ENCODE measurements around the gene STK35. TPM values are rescaled to one million over a fixed set of nuclear protein-coding genes. Genes with fewer than 3 reads are reported as not detected.

STK35 gene
- polyA plus RNA-seq, 3 donors, result 17.5 to 19.8 (median 19.3) TPM

DNA sequence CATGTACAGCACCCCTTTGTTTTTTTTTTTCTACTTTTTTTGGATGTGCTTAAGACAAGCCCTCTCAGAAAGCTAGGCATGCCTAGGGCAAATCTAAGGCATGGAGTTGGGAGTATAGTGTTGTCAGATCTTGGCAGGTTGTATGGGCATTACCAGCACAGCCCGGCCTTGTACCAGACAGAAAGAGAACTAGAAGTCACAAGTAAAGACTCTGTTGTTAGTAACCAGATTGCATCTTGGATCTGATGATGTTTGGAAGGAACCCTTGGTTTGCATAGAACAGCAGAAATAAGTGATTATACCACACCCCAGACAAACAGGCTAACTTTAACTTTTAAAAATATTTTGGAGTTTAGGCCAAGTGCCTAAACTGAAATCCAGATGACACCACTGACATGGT, 25.6 kb downstream of the STK35 start:
- DNase-seq (ENCODE audit: extremely low read depth in 1 of 11, low read depth in 9 of 11, low spot score in 4 of 11), result no peak

DNA sequence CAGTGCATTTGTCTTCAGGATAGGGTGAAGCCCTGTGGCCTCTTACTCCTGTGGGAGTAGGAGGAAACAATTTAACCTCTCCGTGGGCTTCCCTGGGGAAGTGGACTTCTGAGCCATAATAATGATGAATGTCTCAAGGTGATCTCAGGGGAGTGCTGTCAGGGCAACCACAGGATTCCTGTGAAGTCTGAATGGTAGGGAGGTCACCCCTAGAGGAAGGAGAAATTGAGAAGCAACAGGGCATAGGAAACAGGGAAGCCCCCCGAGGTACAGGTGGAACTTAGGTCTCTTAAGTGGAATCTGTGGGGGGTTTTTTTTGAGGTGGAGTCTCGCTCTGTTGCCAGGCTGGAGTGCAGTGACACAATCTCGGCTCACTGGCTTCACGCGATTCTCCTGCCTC, 26.9 kb downstream of the STK35 start:
- no peak for DNase-seq (ENCODE audit: extremely low read depth in 1 of 11, low read depth in 9 of 11, low spot score in 4 of 11)

DNA sequence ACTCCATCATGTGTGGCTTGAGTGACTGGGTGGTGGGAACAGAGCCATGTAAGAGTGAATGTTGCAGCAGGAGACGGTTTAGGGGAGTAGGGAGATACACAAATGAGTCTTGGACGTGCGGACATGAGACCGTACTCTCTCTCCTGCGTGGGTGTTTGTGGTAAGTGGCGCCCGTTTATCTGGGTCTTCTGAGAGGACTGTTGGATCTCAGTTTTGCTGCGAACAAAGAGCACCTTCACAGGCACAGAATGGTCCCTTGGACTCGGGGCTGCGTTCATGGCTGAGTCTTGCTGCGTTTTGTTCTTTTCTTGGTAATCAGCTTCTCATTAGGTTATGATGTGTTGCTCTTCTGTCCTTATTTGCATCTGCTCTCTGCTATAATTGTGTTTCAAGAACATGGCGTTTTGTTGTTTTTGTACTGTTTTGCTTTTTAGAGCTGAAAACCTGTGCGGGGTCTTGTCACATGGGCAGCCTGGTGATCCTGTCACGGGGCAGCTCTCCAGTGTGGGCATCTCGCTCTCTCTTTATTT, 28.5 kb downstream of the STK35 start:
- no peak for DNase-seq (ENCODE audit: extremely low read depth in 1 of 11, low read depth in 9 of 11, low spot score in 4 of 11)

DNA sequence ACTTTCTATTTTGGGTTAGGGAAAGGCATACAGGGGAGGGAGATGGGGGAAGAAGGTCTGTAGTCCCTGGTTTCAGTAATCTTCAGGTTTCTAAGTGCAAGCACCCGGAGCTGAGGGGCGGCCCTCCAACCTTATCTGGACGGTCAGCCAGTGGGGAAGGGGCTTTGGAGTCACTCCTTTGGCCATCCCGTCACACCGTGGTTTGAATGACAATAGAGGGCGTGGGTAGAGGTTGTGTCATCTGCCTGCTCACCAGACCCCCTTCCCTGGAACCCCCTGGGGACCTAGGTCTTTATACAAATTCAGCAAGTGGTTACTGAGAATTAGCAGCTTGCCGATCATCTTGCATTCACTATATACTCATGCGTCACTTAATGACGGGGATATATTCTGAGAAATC, 29.1 kb downstream of the STK35 start:
- no peak for DNase-seq (ENCODE audit: extremely low read depth in 1 of 11, low read depth in 9 of 11, low spot score in 4 of 11)

DNA sequence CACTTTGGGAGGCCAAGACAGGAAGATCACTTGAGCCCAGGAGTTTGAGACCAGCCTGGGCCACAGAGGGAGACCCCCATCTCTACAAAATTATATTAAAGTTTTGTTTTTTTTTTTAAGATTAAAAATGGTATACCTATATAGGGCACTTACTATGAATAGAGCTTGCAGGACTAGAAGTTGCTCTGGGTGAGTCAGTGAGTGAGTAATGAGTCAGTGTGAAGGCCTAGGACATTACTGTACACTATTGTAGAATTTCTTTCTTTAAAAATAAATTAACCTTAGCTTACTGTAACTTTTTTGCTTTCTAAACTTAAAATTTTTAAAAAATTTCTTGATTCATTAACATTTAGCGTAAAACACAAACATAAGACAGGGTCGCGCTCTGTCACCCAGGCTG, 29.7 kb downstream of the STK35 start:
- no peak for DNase-seq (ENCODE audit: extremely low read depth in 1 of 11, low read depth in 9 of 11, low spot score in 4 of 11)

DNA sequence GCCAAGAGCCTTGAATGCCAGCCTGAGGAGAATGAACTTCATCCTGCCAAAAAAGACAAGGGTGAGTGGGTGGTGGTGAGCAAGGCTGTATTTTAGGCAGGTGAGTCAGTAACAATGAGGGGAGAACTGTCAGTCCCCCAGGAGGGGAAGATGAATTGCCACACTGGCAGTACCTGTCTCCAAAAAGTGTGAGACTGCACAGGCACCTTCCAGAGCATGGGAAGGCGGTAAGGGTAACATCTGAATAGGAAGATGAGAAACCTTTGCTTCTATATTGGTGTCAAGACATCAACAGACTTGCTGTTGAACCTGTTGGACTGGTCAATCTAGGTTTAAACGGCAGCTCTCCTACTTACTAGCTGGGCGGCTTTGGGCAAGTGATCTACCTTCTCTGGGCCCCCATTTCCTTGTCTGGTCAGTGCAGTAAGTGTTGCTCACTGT, 30.9 kb downstream of the STK35 start:
- DNase-seq (ENCODE audit: extremely low read depth in 1 of 11, low read depth in 9 of 11, low spot score in 4 of 11), result no peak

DNA sequence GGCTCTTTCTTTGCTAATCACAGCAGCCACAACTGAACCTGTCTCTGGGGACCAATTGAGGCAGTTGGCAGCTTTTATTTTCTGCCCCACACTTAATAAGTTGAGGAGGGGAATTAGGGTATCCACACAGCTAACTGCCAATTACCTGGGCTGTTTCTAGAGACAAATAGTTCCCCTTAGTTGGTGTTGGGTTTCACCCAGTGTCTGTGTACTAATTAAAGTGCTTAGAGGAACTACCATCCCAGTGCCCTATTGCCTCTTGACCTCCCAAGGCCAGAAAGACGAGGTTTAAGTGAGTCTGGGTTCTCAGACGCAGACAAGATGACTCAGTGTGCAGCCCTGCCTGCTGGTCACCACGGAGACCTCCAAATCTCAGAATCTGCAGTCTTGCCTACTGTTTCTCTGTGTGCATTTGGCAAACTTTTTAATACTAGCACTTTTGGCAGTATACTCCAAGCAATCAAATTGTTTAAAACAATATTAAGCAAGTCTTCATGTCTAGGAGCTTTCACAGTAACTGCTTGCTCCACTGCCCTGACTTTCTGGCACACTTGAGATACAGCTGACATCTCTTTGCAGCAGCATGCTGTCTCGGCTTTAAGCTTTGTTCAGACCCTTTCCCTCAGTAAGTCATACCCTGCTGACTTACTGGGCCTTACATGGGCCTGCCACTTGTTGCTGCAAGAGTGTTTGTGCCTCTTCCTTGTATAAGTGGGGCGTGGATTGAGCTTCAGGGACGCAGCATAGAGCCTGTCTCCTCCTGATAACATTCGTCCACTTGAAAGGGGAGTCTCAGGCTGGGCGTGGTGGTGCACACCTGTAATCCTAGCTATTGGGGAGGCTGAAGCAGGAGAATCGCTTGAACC, 31.9 kb downstream of the STK35 start:
- DNase-seq (ENCODE audit: extremely low read depth in 1 of 11, low read depth in 9 of 11, low spot score in 4 of 11), result no peak

DNA sequence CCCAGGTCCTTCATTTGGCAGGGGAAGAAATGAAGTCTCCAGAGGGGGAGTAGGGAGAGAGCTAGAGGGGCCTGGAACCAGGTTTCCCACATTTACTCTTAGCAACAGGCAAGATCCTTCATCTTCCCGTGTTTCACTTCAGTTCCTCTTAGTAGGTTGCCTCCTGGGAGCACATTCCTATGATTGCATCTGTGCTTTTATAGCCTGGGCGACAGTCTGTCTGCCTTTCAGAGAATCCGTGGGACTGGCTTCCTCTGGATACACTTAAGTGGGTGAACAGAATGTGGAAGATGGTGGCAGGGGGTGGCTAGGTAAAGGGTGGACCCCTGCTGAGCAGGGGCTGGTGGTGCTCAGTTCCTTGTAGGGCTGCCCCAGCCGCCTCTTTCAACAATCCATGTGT, 33.4 kb downstream of the STK35 start:
- DNase-seq (ENCODE audit: extremely low read depth in 1 of 11, low read depth in 9 of 11, low spot score in 4 of 11), result no peak

DNA sequence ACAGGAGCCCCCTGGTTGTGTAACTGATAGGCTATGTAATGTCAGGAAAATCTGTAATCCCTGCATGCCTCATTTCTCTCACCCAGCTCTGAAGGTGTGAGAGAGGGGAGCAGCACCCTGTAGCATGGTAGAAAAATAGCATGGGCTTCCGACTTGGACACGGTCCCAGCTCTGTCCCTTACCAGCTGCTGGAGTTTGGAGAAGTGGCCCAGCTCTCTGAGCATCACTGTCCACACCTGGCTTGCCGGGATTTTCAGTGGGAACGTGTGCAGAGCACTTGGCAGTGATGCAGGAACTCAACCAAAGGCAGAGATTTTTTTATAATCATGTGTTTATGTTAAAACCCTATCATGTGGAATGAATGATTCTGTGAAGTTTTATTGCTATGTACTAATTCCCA, 34.6 kb downstream of the STK35 start:
- no peak for DNase-seq (ENCODE audit: extremely low read depth in 1 of 11, low read depth in 9 of 11, low spot score in 4 of 11)

DNA sequence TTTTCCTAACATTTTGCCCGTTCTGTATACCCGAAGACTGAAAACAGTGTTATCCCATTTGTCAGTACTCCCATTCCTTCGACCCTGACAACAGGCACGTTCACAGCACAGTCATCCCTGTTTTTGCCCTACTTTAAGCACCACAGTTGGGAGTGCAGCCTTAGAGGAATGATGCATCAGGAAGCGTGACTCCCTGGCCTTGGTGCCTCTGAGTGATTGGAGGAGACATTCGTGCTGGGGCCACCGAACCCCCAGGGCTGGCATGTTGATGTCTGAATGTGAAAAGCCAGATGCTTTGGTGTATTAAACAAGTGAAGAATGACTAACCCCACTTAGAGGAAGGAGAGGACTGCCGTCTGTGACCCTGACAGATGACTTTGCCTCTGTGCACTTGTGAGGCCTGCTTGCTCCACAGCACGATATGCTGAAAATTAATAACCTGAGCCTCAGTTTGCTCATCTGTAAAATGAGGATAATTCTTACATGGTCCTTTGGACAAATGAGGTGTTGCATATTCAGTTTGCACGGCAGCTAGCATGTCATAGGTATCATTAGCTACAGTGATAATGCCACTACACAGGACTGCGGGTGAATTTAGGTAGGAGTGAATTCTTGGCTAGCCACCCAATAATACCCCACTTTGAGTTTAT, 36.0 kb downstream of the STK35 start:
- DNase-seq (ENCODE audit: extremely low read depth in 1 of 11, low read depth in 9 of 11, low spot score in 4 of 11), result no peak

DNA sequence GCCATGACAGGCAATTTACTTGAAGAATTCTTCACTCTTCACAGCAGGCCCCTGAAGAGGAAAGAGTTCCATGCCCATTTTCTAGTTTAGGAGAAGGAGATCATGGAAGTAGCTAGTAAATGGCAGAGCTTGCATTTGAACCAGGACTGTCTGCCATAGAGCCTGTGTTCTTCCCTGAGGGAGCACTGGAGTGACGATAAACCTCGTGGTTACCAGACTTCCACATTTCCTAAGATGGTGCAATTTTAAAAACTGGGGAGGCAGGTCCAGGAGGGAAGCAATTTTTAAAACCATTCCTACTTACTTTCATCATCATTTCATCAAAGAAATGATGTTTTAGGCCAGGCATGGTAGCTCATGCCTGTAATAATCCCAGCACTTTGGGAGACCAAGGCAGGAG, 36.8 kb downstream of the STK35 start:
- DNase-seq (ENCODE audit: extremely low read depth in 1 of 11, low read depth in 9 of 11, low spot score in 4 of 11), result no peak

DNA sequence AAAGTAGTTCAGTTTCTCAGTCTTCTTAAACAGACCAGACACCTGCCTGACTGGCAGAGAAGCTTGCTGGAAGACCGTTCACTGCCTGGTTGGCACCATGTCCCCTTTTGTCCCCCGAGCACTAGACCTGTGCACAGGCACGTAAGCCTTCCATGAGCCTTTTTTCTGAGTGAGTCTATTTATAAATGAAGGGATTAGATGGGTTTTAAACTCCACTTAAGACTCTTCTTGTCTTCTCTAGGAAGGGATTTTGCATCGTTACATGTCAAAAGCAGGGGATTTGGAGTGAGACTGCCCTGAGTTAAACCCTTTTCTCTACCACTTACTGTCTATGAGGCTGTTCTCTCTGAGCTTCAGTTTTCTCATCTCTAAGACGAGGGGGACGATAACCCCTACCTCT, 37.6 kb downstream of the STK35 start:
- no peak for DNase-seq (ENCODE audit: extremely low read depth in 1 of 11, low read depth in 9 of 11, low spot score in 4 of 11)

DNA sequence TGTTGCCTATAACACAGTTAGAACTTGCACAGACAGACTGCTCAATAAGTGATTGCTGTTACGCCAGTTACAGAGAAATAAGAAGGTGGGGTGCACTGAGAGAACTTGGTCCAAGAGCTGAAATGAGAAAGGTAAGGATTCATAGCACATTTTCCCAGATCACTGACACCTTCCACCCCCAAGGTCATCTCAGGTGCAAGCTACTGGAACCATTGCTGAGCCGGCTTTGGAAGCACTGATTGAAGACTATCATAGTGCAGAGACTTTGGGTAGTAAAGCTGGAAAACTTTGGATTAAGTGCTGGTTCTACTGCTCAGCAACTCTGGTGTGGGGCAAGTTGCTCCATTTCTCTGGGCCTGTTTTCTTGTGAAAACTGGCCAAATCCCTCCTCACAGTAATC, 38.1 kb downstream of the STK35 start:
- no peak for DNase-seq (ENCODE audit: extremely low read depth in 1 of 11, low read depth in 9 of 11, low spot score in 4 of 11)

DNA sequence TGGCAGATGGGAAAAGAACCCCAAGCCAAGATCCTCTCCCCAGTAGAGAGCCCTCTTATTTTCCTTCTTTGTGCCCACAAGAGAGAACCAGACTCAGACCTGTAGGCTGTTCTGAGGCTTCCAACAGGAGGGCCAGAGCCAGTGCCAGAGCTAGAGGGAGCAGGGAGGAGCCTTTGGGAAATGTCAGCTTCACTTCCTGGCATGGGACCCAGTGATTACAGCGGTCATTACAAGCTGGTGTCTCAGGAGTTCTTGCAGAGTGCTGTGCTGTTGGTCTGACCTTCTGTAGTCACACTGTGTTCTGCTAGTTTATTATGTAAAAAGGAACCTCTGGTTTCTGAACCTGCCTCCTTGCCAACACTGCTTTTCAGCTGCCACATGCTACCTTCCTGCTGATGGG, 38.9 kb downstream of the STK35 start:
- DNase-seq (ENCODE audit: extremely low read depth in 1 of 11, low read depth in 9 of 11, low spot score in 4 of 11), result no peak

DNA sequence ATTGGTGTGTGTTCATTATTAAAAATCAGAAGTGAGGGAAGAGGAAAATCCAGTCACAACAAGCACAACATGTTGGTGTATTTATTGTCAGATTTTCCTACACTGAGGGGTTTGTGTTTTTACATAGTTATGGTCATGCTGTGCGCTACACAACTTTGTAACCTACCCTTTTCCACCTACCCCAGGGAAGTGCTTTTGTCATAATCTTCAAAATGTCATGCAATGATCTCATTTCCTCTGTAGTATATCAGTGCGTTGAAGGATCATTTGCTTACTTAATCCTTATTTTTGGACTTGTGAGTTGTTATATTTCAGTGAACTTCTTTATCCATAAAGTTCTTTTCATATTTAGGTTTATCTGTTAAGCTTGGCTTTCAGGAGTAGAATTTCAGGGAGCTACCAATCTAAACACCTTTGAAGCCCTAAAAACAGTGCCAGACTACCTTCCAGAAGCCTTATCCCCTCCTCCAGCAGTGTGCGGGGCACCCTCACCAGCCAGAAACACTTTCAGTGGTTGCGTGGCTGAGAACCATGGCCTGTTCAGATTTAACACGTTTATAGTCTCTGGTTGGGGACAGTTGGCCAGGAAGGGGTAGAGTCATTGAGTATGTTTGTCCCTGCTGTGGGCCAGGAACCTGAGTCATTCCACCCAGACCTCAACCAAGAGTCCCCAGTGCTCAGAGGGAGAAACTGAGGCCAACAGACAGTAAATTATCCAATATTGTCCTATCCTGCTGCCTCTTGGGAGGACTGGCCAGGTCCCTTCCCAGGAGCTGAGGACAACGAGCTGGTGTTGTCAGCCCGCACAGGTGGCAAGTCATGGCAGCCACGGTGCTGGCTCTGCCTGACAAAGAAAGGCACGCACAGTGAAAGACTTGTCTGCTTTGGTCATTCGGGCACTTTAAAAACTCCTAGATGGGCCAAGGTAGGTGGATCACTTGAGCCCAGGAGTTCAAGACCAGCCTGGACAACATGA, 40.3 kb downstream of the STK35 start:
- no peak for DNase-seq (ENCODE audit: extremely low read depth in 1 of 11, low read depth in 9 of 11, low spot score in 4 of 11)

DNA sequence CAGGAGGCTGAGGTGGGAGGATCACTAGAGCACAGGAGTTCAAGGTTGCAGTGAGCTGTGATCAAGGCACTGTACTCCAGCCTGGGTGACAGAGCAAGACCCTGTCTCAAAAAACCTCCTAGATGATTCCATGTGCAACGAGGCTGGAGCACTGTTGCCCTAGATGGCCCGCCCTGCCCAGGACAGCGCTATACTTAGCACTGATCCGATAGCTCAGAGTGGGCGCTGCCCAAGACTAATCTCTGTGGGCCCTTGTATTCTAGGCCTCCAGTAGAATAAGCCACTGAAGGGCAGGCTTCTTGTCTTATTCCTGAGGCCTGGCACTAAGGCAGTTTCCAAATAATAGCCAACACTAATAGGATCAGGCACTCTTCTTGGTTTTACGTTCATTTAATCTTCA, 41.0 kb downstream of the STK35 start:
- DNase-seq (ENCODE audit: extremely low read depth in 1 of 11, low read depth in 9 of 11, low spot score in 4 of 11), result no peak

DNA sequence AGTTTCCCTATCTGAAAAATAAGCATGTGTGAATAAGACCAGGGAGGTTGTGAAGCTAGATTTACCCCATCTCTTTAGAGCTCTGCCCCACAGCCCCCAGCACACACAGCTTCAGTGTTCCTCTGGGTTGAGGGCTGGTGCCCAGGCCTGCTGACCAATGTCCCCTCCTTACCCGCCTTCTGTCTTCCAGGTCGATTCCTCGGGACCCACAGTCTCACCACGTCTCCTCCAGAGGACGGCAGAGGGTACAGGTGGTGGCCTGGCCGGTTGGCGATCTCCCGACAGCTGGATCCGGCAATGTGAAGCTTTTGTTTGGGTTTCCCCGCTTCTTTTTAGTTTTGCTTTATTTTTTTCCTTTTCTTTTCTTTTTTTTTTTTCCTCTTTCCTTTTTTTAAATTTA, 42.0 kb downstream of the STK35 start:
- no peak for DNase-seq (ENCODE audit: extremely low read depth in 1 of 11, low read depth in 9 of 11, low spot score in 4 of 11)

DNA sequence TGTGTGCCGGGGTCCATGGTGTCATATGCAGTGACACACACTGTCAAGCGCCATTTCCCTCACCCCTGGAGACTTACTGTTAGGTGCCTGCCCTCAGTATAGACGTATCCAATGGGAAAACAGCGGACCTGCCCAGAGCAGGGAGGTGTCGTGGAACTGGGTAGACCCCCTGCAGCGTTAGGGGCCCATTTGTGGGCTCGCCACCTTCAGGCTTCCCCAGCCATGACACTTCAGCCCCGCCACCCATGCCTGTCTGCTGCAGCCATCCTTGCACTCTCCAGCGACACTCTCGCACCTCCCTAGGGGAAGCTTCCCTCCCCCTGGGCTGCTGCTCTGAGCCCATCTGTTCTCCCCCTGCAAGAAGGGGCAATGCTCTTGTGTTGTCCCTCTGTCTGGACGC, 43.2 kb downstream of the STK35 start:
- no peak for DNase-seq (ENCODE audit: extremely low read depth in 1 of 11, low read depth in 9 of 11, low spot score in 4 of 11)

DNA sequence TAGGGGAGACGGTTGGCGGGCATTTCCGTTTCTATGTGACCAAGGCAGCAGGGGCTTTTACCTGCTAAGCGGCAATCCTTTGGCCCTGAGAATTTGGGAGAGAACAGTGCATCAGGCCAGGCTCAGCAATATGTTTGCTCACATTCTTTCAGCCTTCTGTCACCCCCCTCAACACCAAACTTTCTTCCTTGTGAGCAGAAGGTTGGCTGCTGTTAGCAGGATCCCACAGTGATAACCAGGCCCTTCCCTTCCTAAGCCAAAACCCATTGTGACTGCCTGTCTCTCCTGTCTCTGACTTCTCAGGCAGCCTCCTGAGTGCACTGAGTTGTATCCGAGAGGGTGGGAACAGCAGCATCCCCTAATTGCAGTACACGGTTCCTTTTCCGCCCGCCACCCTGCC, 43.7 kb downstream of the STK35 start:
- no peak for DNase-seq (ENCODE audit: extremely low read depth in 1 of 11, low read depth in 9 of 11, low spot score in 4 of 11)
